GM20000 (cell line): ENCODE results near the gene APEX1.

Experiments
- DNase-seq: peaks from one replicate; pipeline ENCODE4 v3.0.0; 2012; ENCODE audit warnings: low spot score
- CTCF ChIP-seq: IDR thresholded peaks from 2 replicates; pipeline ENCODE4 v1.5.1; 2012; ENCODE audit warnings: mild to moderate bottlenecking, control low read depth; ENCODE audit errors: extremely low read depth, missing control alignments

The APEX1 gene

DNA sequence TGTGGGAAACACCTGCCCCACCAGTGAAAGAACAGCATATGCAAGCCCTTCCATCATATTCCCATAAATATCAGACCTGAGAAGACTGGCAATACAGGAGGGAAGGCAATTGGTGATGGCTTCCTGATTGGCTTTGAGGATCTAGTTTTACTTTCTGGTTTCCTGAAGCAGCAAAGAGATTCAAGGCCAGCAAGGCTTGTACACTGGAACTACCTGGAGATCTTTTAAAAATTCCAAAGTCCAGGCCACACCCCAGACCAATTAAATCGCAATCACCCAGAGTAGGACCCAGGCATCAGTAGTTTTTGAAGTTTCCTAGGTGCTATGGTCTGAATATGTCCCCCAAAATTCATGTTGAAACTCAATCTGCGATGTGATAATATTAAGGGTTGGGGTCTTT lies 38.8 kb upstream of the APEX1 start:
- DNase-seq: no peak

GRCh38 chr14:20417250-20418186 lies 37.5 kb upstream of the APEX1 start:
- no peak for TF ChIP-seq CTCF
- no peak for DNase-seq

More for the DNA sequence above, 38.8 kb upstream of the APEX1 start:
- TF ChIP-seq CTCF: no peak

GRCh38 chr14:20418501-20418909 lies 36.5 kb upstream of the APEX1 start:
- no peak for DNase-seq
- TF ChIP-seq CTCF: no peak

DNA sequence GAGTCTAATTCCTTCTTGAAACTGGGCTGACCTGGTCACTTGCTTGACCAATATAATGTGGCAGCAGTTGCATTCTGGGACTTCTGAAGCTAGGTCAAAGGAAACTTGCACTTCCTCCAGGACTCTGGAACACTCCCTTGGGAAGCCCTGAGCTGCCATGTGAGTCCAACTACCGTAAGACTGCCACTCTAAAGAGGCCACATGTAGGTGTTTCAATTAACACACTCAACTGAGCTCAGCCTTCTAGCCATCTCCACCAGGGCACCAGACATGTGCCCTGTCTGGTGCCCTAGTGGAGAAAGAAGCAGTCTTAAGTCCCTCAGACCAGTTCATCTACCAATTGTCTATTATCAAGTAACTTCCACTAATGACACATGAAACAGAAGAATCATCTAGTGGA lies 35.6 kb upstream of the APEX1 start:
- no peak for DNase-seq
- no peak for TF ChIP-seq CTCF

GRCh38 chr14:20421267-20421666 lies 33.8 kb upstream of the APEX1 start:
- no peak for TF ChIP-seq CTCF
- no peak for DNase-seq

DNA sequence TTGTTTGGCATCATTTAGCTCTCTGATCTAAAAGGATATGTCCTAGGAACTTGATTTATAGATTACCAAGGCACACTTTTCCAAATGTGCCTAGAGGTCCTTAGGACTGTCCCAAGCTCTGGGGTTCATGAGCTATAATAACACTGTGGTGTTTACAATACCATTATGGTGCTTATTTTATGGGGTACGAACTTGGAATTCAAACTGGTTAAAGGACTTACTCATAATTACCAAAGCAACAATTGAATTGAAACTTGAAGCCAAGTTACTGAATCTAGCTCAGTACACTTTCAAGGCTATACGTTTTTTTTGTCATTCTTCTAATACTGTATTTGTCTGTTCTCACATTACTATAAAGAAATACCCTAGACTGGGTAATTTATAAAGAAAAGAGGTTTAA lies 32.1 kb upstream of the APEX1 start:
- TF ChIP-seq CTCF: no peak
- no peak for DNase-seq

GRCh38 chr14:20424851-20425250 lies 30.2 kb upstream of the APEX1 start:
- DNase-seq: no peak
- no peak for TF ChIP-seq CTCF
